Right cardiac atrium (tissue), 5 donors: Measurements from ENCODE around the gene IRF4. TPM values are rescaled to one million over a fixed set of nuclear protein-coding genes. Genes with fewer than 3 reads are reported as not detected.
A peak's percentile ranks its signal among the peaks of the same experiment; 100 is the strongest.

Experiments
- ATAC-seq, 2 donors: fragments of 200-7000 bp; cut with Tn5 transposase; one replicate each; pipeline versions ENCODE4 v1.8.0 to v1.9.1; 2020; ENCODE audit warnings: moderate library complexity in 2 of 2, mild to moderate bottlenecking in 1 of 2
- DNase-seq, 3 donors: peaks; one replicate each; pipeline ENCODE4 v3.0.0-alpha.2; 2020
- H3K27ac ChIP-seq: one replicate; pipeline ENCODE4 v1.5.1; 2013; ENCODE audit warnings: mild to moderate bottlenecking, low read length, control low read depth, moderate library complexity
- H3K27me3 ChIP-seq: one replicate; pipeline ENCODE4 v1.6.1; 2013; ENCODE audit not compliant: control insufficient read depth, insufficient read depth
- H3K4me1 ChIP-seq: one replicate; pipeline ENCODE4 v1.6.1; 2013; ENCODE audit warnings: low read length; ENCODE audit not compliant: control insufficient read depth, insufficient read depth
- H3K4me3 ChIP-seq: one replicate; pipeline ENCODE4 v1.5.1; 2013; ENCODE audit warnings: low read length, control low read depth
- H3K9me3 ChIP-seq: one replicate; pipeline ENCODE4 v1.6.1; 2013; ENCODE audit warnings: low read length; ENCODE audit not compliant: control insufficient read depth
- WGBS: extraction: QIAGEN DNeasy Blood & Tissue Kit; methylation state at CpG from one replicate; pipeline ENCODE4 v1.1.7; 2013; 5-methylcytosine and 5-hydroxymethylcytosine counted together
- intact Hi-C, 4 donors: fragments of 100-400 bp; cut with DNase I; formaldehyde crosslinking; loops; one replicate each; pipeline versions ENCODE4 v1.11.0 to v1.14.0; 2022 to 2023
- polyA plus RNA-seq: library from polyadenylated mRNA; stranded (reverse); fragments of 200-250 nt; gene quantifications from one replicate; pipeline ENCODE4 v1.2.3, GENCODE V29; 2013
- total RNA-seq, 4 donors: library from RNA; stranded (reverse); fragmentation: NEBNext Ultra II Directional; extraction: Animal tissue kit (Norgen Biotek cat#: 25700); gene quantifications; one replicate each; pipeline ENCODE4 v1.2.1, GENCODE V29; 2021
- donor health status: healthy with polysubstance abuse.
- donor health status: DM: no; HTN: yes; CAD: no.
- donor health status: DM: no; HTN: no; CAD: no.
- donor health status: DM: no; HTN: yes; CAD: no; lungs with severe emphysema.
- donor health status: DM: yes; HTN: yes; CAD: no.

The IRF4 gene
- total and polyA plus RNA-seq, 5 donors = 0.41 to 1.4 (median 0.54) TPM

GRCh38 chr6:451847-452246, 60.3 kb downstream of the IRF4 start:
- Histone ChIP-seq H3K9me3 (no peaks in the 10 kb centered on the region), H3K4me1 (no peaks in the 10 kb centered on the region), H3K4me3 (no peak overlapping the region), H3K27ac (no peak overlapping the region), H3K27me3 (no peaks in the 10 kb centered on the region)
- intact Hi-C loops = no loop called here
- ATAC-seq = no peak
- DNase-seq = no peak
- 93% methylated on average over 8 of the region's 8 CpGs for WGBS

- Histone ChIP-seq H3K4me3 (no peak overlapping the region), H3K9me3 (no peaks in the 10 kb centered on the region), H3K4me1 (no peaks in the 10 kb centered on the region), H3K27ac (no peak overlapping the region), H3K27me3 (no peaks in the 10 kb centered on the region)
- WGBS = 78% methylated on average over 9 of the region's 9 CpGs
- intact Hi-C loops = no loop called here
- DNase-seq = no peak
- no peak for ATAC-seq
Measured at GRCh38 chr6:452301-453067, 60.9 kb downstream of the IRF4 start.

GRCh38 chr6:453152-453551, 61.6 kb downstream of the IRF4 start:
- DNase-seq (peak; percentile 79 to 86 (median 80)), ATAC-seq (peak; percentile 71 to 82)
- Histone ChIP-seq H3K27ac (no peak overlapping the region), H3K9me3 (no peaks in the 10 kb centered on the region), H3K4me3 (no peak overlapping the region), H3K4me1 (no peaks in the 10 kb centered on the region), H3K27me3 (no peaks in the 10 kb centered on the region)
- WGBS = 57% methylated on average over 13 of the region's 13 CpGs
- intact Hi-C loops = no loop called here

- Histone ChIP-seq H3K27me3 (no peaks in the 10 kb centered on the region), H3K4me1 (no peaks in the 10 kb centered on the region), H3K27ac (no peak overlapping the region), H3K4me3 (no peak overlapping the region), H3K9me3 (no peaks in the 10 kb centered on the region)
- intact Hi-C loops = no loop called here
- 58% methylated on average over 5 of the region's 5 CpGs for WGBS
- no peak for ATAC-seq
- no peak for DNase-seq
Measured at GRCh38 chr6:454148-454991, 62.8 kb downstream of the IRF4 start.

GRCh38 chr6:455006-455585, 63.5 kb downstream of the IRF4 start:
- no peak overlapping the region for H3K4me3 ChIP-seq
- no peak for ATAC-seq
- H3K4me1 ChIP-seq = no peaks in the 10 kb centered on the region
- WGBS = 90% methylated on average over 11 of the region's 11 CpGs
- H3K27me3 ChIP-seq = no peaks in the 10 kb centered on the region
- intact Hi-C loops = no loop called here
- no peak overlapping the region for H3K27ac ChIP-seq
- no peak for DNase-seq
- no peaks in the 10 kb centered on the region for H3K9me3 ChIP-seq

- ATAC-seq (no peak), DNase-seq (no peak)
- intact Hi-C loops = no loop called here
- no peaks in the 10 kb centered on the region for H3K9me3 ChIP-seq
- no peak overlapping the region for H3K27ac ChIP-seq
- H3K27me3 ChIP-seq = no peaks in the 10 kb centered on the region
- no peak overlapping the region for H3K4me3 ChIP-seq
- 90% methylated on average over 8 of the region's 8 CpGs for WGBS
- no peaks in the 10 kb centered on the region for H3K4me1 ChIP-seq
Measured at GRCh38 chr6:455835-456234, 64.3 kb downstream of the IRF4 start.

- Histone ChIP-seq H3K4me3 (no peak overlapping the region), H3K27me3 (no peaks in the 10 kb centered on the region), H3K4me1 (no peaks in the 10 kb centered on the region), H3K27ac (no peak overlapping the region), H3K9me3 (no peaks in the 10 kb centered on the region)
- 85% methylated on average over 5 of the region's 5 CpGs for WGBS
- no peak for ATAC-seq
- DNase-seq = no peak
- intact Hi-C loops = no loop called here
Measured at GRCh38 chr6:456358-456867, 64.9 kb downstream of the IRF4 start.

- Histone ChIP-seq H3K27ac (no peak overlapping the region), H3K4me3 (no peak overlapping the region), H3K4me1 (no peaks in the 10 kb centered on the region), H3K9me3 (no peaks in the 10 kb centered on the region), H3K27me3 (no peaks in the 10 kb centered on the region)
- no peak for DNase-seq
- 73% methylated on average over 4 of the region's 4 CpGs for WGBS
- no peak for ATAC-seq
- intact Hi-C loops = no loop called here
Measured at GRCh38 chr6:456887-457286, 65.3 kb downstream of the IRF4 start.

Other genes with a start within 250 kb of the IRF4 start
- gene DUSP22, start 99.3 kb upstream of the IRF4 start, total RNA-seq = 10 to 100 TPM; 61.0 to 74.8 (median 66.8) TPM
- gene DUSP22, start 99.3 kb upstream of the IRF4 start, polyA plus RNA-seq = 51.0 TPM